Stimulated activated CD4-positive, alpha-beta T cell treated with anti-CD3 and anti-CD28 coated beads, Interleukin-12 subunit alpha, Interleukin-12 subunit beta, amount 100 ng/mL, for 48 hours (primary cell): Measurements from ENCODE around the gene AOC1.
A peak's percentile ranks its signal among the peaks of the same experiment; 100 is the strongest.
"Not testable (repeated sequence)": the region's sequence is repeated elsewhere in the genome, so short reads cannot be mapped to it uniquely, and the experiment has no call there.

ENCODE experiments used
- DNase-seq, 3 donors: peaks; one replicate each; pipeline ENCODE4 v3.0.0-alpha.2; 2020; ENCODE audit warnings: low read depth in 2 of 3, low spot score in 1 of 3

Gene AOC1

DNA sequence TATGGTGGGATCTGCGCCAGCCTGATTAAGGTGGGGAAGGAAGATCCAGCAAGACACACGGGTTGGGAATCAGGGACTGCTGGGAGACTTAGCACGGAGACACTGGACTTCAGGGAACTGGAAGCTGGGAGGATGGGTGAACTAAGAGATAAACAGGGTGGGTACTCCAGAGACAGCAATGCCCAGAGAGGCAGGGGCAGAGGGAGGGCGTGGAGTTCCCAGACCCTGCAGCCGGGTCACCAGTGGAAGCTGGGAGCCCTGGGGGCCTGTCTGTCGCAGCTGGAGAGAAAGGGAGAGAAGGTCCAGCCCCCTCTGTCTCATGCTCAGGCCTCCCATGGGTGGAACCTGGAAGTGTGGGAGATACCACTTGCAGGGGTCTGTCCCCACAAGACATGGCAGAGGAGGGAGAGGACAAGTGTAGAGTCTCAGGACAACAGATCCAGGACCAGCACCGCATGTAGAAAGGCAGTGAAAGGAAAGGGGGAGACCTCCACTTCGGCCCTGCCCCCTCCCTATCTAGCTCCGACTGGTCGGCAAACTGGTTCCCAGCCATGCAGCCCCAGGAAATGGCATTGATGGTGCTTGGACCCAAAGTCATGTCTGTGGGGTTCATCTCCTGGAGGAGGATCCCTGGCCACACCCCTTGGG, 44.4 kb downstream of the AOC1 start:
- no peak for DNase-seq

DNA sequence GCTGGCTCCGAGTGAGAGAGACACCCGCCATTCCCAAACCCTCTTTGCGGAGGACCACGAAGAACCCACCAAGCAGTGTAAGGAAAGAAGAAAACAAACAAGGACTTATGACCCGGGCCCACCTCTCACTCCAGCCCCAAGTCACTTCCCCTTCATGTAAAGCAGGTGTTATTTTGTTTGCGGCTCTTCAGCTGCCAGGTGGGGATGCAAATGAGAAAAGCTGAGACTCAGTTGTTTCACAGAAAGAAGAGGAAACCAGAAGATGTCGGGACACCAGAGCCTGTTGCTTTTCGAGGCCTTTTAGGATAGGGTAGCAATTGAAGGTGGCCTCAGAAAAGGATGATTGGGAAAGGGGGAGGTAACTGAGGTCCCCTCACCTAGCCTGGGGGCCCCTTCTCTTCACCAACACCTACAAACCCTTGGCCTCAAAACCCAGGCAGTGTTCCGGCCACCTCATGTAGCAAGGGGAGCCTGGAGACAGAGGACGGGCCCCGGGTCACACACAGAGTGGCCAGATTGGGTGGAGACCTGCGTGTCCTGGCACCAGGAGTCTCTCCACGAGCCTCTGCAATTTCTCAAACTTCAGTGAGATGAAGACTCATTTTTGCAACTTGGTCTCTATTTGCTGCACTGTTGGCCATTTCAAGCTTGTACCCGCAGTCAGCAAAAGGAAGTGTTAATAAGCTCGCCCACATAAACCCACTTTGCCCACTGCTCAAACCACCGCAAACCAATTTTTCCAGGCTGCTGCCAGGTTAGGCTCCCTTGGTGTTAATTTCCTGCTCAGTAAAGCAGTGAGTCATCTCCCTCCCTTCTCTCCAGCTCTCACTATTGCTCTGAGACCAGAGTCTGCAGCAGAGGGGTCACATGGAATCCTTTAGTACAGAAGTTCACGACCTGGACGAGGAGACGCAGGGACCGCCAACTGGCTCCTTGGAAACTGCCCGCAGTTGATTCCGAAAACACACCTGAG, 45.5 kb downstream of the AOC1 start:
- peak; percentile 34 to 45 (median 39) for DNase-seq

DNA sequence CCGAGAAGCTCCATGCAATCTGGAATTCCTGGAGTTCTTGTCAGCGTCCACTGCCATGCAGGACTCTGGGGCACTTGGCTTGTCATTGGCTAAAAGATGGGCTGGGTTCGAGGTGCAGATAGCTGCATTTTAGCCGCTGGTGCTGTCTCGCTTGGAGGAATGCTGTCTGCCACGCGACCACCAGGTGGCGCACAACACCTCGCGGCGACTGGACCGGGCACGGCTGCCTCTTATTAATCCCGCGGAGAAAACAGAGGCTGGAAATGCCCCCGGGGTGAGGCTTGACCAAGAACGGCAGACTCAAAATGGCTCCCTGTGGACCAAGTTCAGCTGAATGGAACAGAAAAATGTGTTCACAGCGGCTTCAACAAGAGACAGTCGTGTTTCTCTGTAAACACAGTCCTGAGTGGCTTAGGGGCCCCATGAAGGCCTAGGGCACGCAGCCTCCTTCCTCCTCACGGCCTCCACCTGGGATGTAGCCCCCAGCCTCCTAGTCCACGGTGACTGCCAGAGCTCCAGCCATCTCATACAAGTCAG, 46.2 kb downstream of the AOC1 start:
- peak; percentile 56 to 76 (median 65) for DNase-seq

DNA sequence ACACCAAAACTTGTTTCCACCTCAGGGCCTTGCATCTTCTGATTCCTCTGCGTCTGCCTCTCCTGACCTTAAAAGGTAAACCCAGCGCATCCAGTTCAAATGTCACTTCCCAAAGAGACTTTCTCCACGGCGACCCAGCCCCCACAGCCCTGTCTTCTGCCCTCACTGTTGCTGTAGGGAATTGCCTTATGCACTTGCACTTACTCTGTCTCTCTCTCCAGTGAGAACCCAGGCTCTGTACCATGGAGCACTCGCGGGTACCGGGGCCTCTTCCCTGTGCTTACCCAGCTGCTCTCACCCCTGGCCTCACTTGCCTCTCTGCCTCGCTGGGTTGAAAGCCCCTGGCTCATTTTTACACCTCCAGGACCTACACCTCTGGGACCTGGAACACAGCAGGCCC, 48.4 kb downstream of the AOC1 start:
- no peak for DNase-seq

DNA sequence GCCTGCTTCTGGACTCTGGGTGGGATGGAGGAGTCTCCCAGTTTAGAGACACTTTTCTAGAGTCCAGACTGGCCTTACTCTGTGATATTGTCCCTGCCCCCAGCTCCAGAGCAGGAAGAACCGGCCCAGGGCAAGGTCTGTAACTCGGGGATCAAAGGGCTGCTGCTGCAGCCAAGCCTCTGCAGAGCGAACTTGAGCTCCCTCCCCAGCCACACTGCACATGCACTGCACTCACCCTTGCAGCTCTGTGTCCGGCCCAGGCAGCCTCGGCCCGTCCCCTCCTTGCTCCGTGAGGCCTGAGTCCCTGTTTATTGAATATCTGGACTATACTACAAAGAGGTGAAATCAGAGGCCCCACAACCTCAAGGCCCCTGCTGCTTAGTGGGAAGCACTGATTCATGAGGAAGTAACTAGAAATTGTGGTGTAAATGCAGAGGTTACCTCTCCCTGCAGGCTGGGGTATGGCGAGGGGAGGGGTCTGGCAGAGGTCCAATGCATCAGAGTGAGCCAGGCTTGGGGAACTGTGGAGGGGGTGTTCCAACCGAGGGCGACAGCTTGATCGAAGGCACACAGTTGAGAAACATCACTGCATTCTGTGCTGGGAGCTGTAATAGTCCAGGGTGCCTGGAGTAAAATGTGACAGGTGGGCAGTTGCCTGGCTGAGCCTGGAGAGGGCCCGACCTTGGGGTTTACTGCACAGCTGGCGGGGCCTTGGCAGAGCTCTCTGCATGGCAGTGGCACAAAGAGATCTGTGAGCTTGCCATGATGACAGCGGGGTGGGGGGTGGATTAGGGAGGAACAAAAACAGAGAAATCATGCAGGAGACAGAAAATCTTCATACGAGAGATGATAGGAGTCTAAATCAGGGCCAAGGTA, 49.1 kb downstream of the AOC1 start:
- no peak for DNase-seq

DNA sequence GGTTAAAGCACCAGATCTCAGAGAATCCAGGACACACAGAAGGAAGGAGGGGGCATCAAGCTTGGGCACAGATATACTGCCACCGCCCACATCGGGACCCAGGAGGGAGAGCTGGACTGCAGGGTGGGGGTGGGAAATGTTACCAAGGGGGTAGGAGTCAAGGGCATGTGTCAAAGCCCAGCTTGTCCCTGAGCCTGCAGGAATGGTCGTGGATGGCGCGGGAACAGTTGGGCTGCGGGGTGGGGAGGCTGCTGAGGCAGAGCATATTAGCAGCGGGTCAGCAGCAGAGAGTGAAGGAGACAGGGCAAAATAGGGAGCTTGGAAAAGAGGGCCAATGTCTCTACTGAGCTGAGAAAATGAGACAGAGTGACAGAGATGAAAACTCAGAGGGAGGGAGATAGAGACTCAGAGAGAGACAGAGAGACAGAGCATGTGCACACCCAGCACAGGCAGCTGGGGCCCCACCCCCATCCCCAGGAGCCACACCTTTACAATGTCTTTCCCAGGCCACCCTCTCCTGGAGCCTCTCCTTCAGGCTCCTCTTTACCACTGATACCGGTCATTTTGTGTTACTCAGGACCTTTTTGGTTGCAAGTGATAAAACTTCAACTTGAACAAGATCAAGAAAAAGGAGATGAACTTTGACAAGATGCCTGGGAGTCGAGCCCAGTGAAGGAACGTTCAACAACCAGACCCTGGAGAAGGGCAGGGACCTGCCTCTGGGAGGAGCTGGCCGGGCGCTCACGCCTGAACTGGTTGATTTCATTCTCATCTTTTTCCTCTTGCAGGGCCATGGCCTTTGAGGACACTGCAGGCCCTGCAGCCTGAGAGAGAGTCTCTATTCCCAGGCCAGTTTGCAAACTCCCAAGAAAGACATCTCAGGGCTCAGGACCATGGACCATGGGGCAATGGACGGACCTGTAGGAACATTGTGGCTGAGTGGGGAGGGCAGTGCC, 50.0 kb downstream of the AOC1 start:
- DNase-seq: no peak

- DNase-seq: no peak
Observed at GRCh38 chr7:150903606-150904005, 51.3 kb downstream of the AOC1 start.

DNA sequence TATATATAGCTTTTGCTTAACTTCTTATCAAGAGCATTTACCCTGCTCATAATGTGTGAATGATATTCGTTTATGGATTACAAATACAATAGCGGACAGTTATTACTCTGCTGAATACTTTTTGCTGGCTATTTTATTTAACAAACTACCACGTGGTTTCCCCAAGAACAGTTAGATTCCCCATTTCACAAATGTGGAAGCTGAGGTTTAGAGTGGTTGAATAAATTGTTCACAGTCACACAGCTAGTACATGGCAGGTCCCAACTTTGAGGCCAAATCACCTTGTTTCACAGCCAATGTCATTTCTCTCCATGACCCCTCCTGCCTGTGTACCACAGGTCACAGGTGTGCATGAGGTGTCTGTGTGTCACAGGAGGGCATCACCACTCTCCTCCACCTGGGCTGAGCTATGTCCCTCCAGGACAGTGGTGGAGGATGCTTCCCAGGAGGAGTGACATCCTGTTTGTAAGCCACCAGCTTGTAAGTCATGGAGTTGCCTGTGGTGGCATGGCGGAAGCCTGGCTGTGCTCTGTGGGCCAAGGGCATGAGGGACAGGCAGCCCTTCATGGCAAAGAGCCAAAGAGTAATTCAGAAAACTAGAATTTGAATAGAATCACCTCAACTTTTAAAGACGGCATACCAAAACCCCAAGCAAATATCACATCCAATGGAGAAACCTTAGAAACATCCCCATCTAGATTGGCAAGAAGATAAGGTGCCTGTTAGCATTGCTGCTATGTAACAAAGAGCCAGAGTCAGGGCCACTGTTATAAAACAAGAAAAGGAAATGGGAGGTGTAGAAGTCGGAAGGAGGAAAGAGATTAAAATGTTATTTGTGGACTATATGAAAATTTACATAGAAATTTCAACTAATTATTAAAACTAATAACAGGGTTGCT, 51.9 kb downstream of the AOC1 start:
- no peak for DNase-seq

GRCh38 chr7:150908173-150908572, 55.9 kb downstream of the AOC1 start:
- DNase-seq: no peak

- DNase-seq: no peak
Observed at GRCh38 chr7:150909200-150909995, 57.1 kb downstream of the AOC1 start.

DNA sequence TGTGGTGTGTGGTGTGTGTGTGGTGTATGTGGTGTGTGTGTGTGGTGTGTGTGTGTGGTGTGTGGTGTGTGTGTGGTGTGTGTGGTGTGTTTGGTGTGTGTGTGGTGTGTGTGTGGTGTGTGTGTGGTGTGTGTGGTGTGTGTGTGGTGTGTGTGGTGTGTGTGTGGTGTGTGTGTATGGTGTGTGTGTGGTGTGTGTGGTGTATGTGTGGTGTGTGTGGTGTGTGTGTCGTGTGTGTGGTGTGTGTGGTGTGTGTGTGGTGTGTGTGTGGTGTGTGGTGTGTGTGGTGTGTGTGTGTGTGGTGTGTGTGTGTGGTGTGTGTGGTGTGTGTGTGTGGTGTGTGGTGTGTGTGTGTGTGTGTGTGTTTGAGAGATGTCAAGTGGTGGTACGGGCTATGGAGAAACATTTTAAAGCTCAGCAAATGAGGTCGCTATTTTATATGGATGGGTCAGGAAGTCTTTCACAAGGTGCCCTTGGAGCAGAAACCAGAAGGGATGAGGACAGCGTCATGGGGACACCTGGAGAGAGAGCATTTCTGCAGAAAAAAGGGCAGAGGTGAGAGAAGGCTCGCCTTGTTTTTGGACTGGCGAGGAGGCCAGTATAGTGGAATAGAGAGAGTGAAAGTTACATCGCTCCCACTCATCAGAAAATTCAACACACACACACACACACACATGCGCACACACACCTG, 58.1 kb downstream of the AOC1 start:
- not testable (repeated sequence) for DNase-seq

DNA sequence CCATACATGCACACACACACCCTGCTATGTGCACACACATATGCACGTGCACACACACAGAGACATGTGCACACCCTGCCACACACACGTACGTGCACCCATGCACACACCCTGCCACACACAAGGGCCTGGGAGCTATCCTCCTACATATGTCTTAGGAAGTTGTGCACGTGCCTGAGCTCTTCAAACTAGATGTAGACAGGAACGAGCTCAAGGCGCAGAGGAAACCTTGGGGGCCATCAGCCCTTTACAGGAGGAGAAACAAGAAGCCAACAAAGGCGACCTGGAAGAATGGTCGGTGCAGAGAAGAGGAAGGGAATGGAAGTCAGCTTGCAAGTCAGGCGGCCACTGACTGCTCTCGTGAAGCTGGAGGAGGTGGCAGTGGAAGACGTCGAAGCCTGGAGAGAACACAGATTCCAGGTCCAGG, 58.7 kb downstream of the AOC1 start:
- DNase-seq: no peak
